Measurements from ENCODE around the gene XPNPEP1. TPM values are rescaled to one million over a fixed set of nuclear protein-coding genes. Genes with fewer than 3 reads are reported as not detected.
A peak's percentile ranks its signal among the peaks of the same experiment; 100 is the strongest.
"Not testable (repeated sequence)": the region's sequence is repeated elsewhere in the genome, so short reads cannot be mapped to it uniquely, and the experiment has no call there.

Gene XPNPEP1
- total RNA-seq, 1 donor from 2014 or later: 94.6 TPM

- no peak for DNase-seq
Measured at GRCh38 chr10:109924087-109924486, 776 bp upstream of the XPNPEP1 start.

GRCh38 chr10:109922358-109922975 lies 844 bp downstream of the XPNPEP1 start:
- no peak for DNase-seq

GRCh38 chr10:109920016-109920415 lies 3.3 kb downstream of the XPNPEP1 start:
- DNase-seq: no peak

GRCh38 chr10:109919220-109919619 lies 4.1 kb downstream of the XPNPEP1 start:
- DNase-seq: no peak

GRCh38 chr10:109918707-109919106 lies 4.6 kb downstream of the XPNPEP1 start:
- DNase-seq: not testable (repeated sequence)

GRCh38 chr10:109915566-109915965 lies 7.7 kb downstream of the XPNPEP1 start:
- no peak for DNase-seq

- DNase-seq: no peak
Measured at GRCh38 chr10:109914966-109915365, 8.3 kb downstream of the XPNPEP1 start.

- no peak for DNase-seq
Measured at GRCh38 chr10:109913306-109913892, 9.9 kb downstream of the XPNPEP1 start.

GRCh38 chr10:109912335-109913281 lies 10.7 kb downstream of the XPNPEP1 start:
- DNase-seq: no peak

GRCh38 chr10:109911903-109912302 lies 11.4 kb downstream of the XPNPEP1 start:
- DNase-seq: no peak

GRCh38 chr10:109906316-109906715 lies 17.0 kb downstream of the XPNPEP1 start:
- no peak for DNase-seq

- DNase-seq: no peak
Measured at GRCh38 chr10:109904397-109904796, 18.9 kb downstream of the XPNPEP1 start.

- no peak for DNase-seq
Measured at GRCh38 chr10:109902992-109903947, 20.0 kb downstream of the XPNPEP1 start.

- peak; percentile 70 for DNase-seq
Measured at GRCh38 chr10:109899356-109900331, 23.7 kb downstream of the XPNPEP1 start.

- DNase-seq: peak; percentile 48
Measured at GRCh38 chr10:109898666-109899355, 24.5 kb downstream of the XPNPEP1 start.

- DNase-seq: no peak
Measured at GRCh38 chr10:109898007-109898406, 25.3 kb downstream of the XPNPEP1 start.

- DNase-seq: no peak
Measured at GRCh38 chr10:109895848-109896247, 27.5 kb downstream of the XPNPEP1 start.

GRCh38 chr10:109895095-109895818 lies 28.1 kb downstream of the XPNPEP1 start:
- peak; percentile 29 for DNase-seq

- DNase-seq: no peak
Measured at GRCh38 chr10:109894516-109894915, 28.8 kb downstream of the XPNPEP1 start.

Data from skin of body (tissue), 2 donors.